Right lobe of liver (tissue), 4 donors: Measurements from ENCODE around the gene DMWD.

Experiments used
- POLR2A ChIP-seq: fragments of 450-650 bp; IDR thresholded peaks from one replicate; pipeline ENCODE4 v1.6.1; 2017; ENCODE audit warnings: antibody characterized with exemption, mild to moderate bottlenecking
- TF ChIP-seq, protein P1 (sequence below), 4 donors: fragments of 200-600 bp in 3 of 4; fragments of 450-650 bp in 1 of 4; IDR thresholded peaks; one replicate each; pipeline versions ENCODE4 v1.5.1 to v1.8.0; 2016 to 2022; ENCODE audit warnings: antibody characterized with exemption in 4 of 4, mild to moderate bottlenecking in 2 of 4
- donor health status: DM: no; HTN: no; CAD: no.
- donor health status: DM: no; HTN: no; CAD: no.
- donor health status: DM: no; HTN: yes; CAD: no.

DNA sequence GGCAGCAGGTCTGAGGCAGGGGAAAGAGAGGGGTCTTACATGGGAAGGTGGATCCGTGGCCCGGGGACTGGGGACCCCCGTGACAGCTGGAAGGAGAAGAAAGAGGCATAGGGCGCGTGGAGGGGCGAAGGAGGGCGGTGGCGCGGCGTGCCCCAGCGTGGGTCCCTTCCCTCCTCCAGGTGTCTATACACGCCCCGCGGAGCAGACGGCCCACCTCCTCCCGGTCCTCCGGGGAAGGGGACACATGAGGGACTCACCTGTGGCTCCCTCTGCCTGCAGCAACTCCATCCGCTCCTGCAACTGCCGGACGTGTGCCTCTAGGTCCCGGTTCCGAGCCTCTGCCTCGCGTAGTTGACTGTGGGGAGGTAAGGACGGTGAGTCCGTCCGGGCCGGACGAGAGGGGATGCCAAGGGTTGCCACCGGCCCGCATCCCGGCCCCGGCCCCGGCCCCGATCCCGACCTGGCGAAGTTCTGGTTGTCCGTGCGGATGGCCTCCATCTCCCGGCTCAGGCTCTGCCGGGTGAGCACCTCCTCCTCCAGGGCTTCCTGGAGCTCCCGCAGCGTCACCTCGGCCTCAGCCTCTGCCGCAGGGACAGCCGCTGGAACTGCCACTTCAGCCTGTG lies 21.2 kb downstream of the DMWD start:
- TF ChIP-seq POLR2A: no peak
- TF ChIP-seq, protein P1, sequence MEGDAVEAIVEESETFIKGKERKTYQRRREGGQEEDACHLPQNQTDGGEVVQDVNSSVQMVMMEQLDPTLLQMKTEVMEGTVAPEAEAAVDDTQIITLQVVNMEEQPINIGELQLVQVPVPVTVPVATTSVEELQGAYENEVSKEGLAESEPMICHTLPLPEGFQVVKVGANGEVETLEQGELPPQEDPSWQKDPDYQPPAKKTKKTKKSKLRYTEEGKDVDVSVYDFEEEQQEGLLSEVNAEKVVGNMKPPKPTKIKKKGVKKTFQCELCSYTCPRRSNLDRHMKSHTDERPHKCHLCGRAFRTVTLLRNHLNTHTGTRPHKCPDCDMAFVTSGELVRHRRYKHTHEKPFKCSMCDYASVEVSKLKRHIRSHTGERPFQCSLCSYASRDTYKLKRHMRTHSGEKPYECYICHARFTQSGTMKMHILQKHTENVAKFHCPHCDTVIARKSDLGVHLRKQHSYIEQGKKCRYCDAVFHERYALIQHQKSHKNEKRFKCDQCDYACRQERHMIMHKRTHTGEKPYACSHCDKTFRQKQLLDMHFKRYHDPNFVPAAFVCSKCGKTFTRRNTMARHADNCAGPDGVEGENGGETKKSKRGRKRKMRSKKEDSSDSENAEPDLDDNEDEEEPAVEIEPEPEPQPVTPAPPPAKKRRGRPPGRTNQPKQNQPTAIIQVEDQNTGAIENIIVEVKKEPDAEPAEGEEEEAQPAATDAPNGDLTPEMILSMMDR (IDR thresholded peaks at IDR 0.05): no peak
